Muscle of leg (tissue), 16 donors: Measurements from ENCODE around the gene SPOP. TPM values are rescaled to one million over a fixed set of nuclear protein-coding genes. Genes with fewer than 3 reads are reported as not detected.
"Not testable (repeated sequence)": the region's sequence is repeated elsewhere in the genome, so short reads cannot be mapped to it uniquely, and the experiment has no call there.

Source experiments
- DNase-seq: peaks from one replicate; pipeline ENCODE4 v3.0.0; 2013
- H3K27ac ChIP-seq: one replicate; pipeline ENCODE4 v1.5.1; 2013; ENCODE audit warnings: mild to moderate bottlenecking, low read length, control low read depth
- H3K27me3 ChIP-seq: one replicate; pipeline ENCODE4 v1.6.1; 2013; ENCODE audit warnings: low read length; ENCODE audit not compliant: control insufficient read depth, insufficient read depth
- H3K36me3 ChIP-seq: one replicate; pipeline ENCODE4 v1.6.1; 2013; ENCODE audit warnings: low read length; ENCODE audit not compliant: control insufficient read depth, insufficient read depth
- H3K4me1 ChIP-seq: one replicate; pipeline ENCODE4 v1.6.1; 2013; ENCODE audit warnings: low read length; ENCODE audit not compliant: control insufficient read depth, insufficient read depth
- H3K4me3 ChIP-seq: one replicate; pipeline ENCODE4 v1.5.1; 2013; ENCODE audit warnings: low read length, control low read depth
- H3K9me3 ChIP-seq: replicated peaks from 2 replicates; pipeline ENCODE4 v1.6.1; 2013; ENCODE audit warnings: low read depth, low read length; ENCODE audit not compliant: control insufficient read depth
- WGBS: methylation state at CpG from one replicate; pipeline ENCODE4 v1.1.5; 2013; ENCODE audit warnings: missing lambda C conversion rate; ENCODE audit not compliant: insufficient coverage; 5-methylcytosine and 5-hydroxymethylcytosine counted together
- long read RNA-seq, 11 donors: transcript quantifications; one replicate each; lab custom pipeline, GENCODE V29; 2026
- polyA plus RNA-seq, 8 donors: library from polyadenylated mRNA; unstranded; fragments of 120-200 nt; gene quantifications; one replicate each; pipeline versions ENCODE4 v1.2.1 to v1.2.3, GENCODE V29; 2013; ENCODE audit warnings: inconsistent platforms in 1 of 8, low replicate concordance in 1 of 8; ENCODE audit not compliant: insufficient read length in 8 of 8, insufficient read depth in 1 of 8
- total RNA-seq: library from RNA; stranded (reverse); fragments of 120-200 nt; gene quantifications from one replicate; pipeline ENCODE4 v1.2.4, GENCODE V29; 2013

Gene SPOP
- total RNA-seq (57.3 TPM), polyA plus RNA-seq (10 to 100 TPM; 46.9 to 59.7 (median 52.2) TPM)
- long read RNA-seq, donor 1, transcript SPOP-221 (1 exons, 2,135 nt), result major isoform, 10 of 23 reads
- long read RNA-seq, donor 1, transcript SPOP-206 (10 exons, 1,865 nt), result minor isoform, 5 of 23 reads
- long read RNA-seq, donor 1, partial matches to known transcripts, result 0 of 23 reads
- long read RNA-seq, donor 1, other reads (novel, unspliced or antisense), result 0 of 23 reads
- long read RNA-seq, donor 2, transcript SPOP-221 (1 exons, 2,135 nt), result major isoform, 5 of 6 reads
- long read RNA-seq, donor 2, partial matches to known transcripts, result 0 of 6 reads
- long read RNA-seq, donor 2, other reads (novel, unspliced or antisense), result 0 of 6 reads
- long read RNA-seq, donor 3, transcript SPOP-221 (1 exons, 2,135 nt), result minor isoform, 13 of 79 reads
- long read RNA-seq, donor 3, transcript SPOP-222 (2 exons, 421 nt), result minor isoform, 16 of 79 reads
- long read RNA-seq, donor 3, transcript SPOP-206 (10 exons, 1,865 nt), result major isoform, 17 of 79 reads
- long read RNA-seq, donor 3, partial matches to known transcripts, result 19 of 79 reads
- long read RNA-seq, donor 3, other reads (novel, unspliced or antisense), result 9 of 79 reads
- long read RNA-seq, donor 4, transcript SPOP-221 (1 exons, 2,135 nt), result major isoform, 19 of 26 reads
- long read RNA-seq, donor 4, partial matches to known transcripts, result 0 of 26 reads
- long read RNA-seq, donor 4, other reads (novel, unspliced or antisense), result 0 of 26 reads
- long read RNA-seq, donor 5, transcript SPOP-222 (2 exons, 421 nt), result minor isoform, 13 of 89 reads
- long read RNA-seq, donor 5, transcript SPOP-206 (10 exons, 1,865 nt), result major isoform, 26 of 89 reads
- long read RNA-seq, donor 5, transcript SPOP-221 (1 exons, 2,135 nt), result minor isoform, 21 of 89 reads
- long read RNA-seq, donor 5, partial matches to known transcripts, result 15 of 89 reads
- long read RNA-seq, donor 5, other reads (novel, unspliced or antisense), result 11 of 89 reads
- long read RNA-seq, donor 6, transcript SPOP-221 (1 exons, 2,135 nt), result major isoform, 25 of 56 reads
- long read RNA-seq, donor 6, transcript SPOP-206 (10 exons, 1,865 nt), result minor isoform, 18 of 56 reads
- long read RNA-seq, donor 6, transcript SPOP-222 (2 exons, 421 nt), result minor isoform, 9 of 56 reads
- long read RNA-seq, donor 6, partial matches to known transcripts, result 0 of 56 reads
- long read RNA-seq, donor 6, other reads (novel, unspliced or antisense), result 0 of 56 reads
- long read RNA-seq, donor 7, transcript SPOP-221 (1 exons, 2,135 nt), result major isoform, 27 of 41 reads
- long read RNA-seq, donor 7, transcript SPOP-222 (2 exons, 421 nt), result minor isoform, 10 of 41 reads
- long read RNA-seq, donor 7, partial matches to known transcripts, result 0 of 41 reads
- long read RNA-seq, donor 7, other reads (novel, unspliced or antisense), result 0 of 41 reads
- long read RNA-seq, donor 8, transcript SPOP-206 (10 exons, 1,865 nt), result minor isoform, 12 of 53 reads
- long read RNA-seq, donor 8, transcript SPOP-221 (1 exons, 2,135 nt), result major isoform, 36 of 53 reads
- long read RNA-seq, donor 8, partial matches to known transcripts, result 0 of 53 reads
- long read RNA-seq, donor 8, other reads (novel, unspliced or antisense), result 0 of 53 reads
- long read RNA-seq, donor 9, transcript SPOP-206 (10 exons, 1,865 nt), result minor isoform, 6 of 33 reads
- long read RNA-seq, donor 9, transcript SPOP-221 (1 exons, 2,135 nt), result major isoform, 23 of 33 reads
- long read RNA-seq, donor 9, partial matches to known transcripts, result 0 of 33 reads
- long read RNA-seq, donor 9, other reads (novel, unspliced or antisense), result 0 of 33 reads
- long read RNA-seq, donor 10, transcript SPOP-206 (10 exons, 1,865 nt), result minor isoform, 15 of 66 reads
- long read RNA-seq, donor 10, transcript SPOP-222 (2 exons, 421 nt), result minor isoform, 6 of 66 reads
- long read RNA-seq, donor 10, transcript SPOP-221 (1 exons, 2,135 nt), result major isoform, 36 of 66 reads
- long read RNA-seq, donor 10, partial matches to known transcripts, result 6 of 66 reads
- long read RNA-seq, donor 10, other reads (novel, unspliced or antisense), result 0 of 66 reads
- long read RNA-seq, donor 11, transcript SPOP-221 (1 exons, 2,135 nt), result major isoform, 24 of 47 reads
- long read RNA-seq, donor 11, transcript SPOP-206 (10 exons, 1,865 nt), result minor isoform, 10 of 47 reads
- long read RNA-seq, donor 11, transcript SPOP-222 (2 exons, 421 nt), result minor isoform, 5 of 47 reads
- long read RNA-seq, donor 11, partial matches to known transcripts, result 6 of 47 reads
- long read RNA-seq, donor 11, other reads (novel, unspliced or antisense), result 0 of 47 reads

GRCh38 chr17:49677933-49678847 is at the start of gene SPOP:
SPOP (minus strand) TSS chr17:49678097; CDS start chr17:49622810, 55,287 bp downstream.
- 5% methylated on average over 34 of the region's 53 CpGs for WGBS
- H3K9me3 ChIP-seq, result no peaks in the 10 kb centered on the region
- peaks cover 11% of the 10 kb centered on the region for H3K4me1 ChIP-seq
- peak within 1 kb of the TSS; percentile 94 for H3K4me3 ChIP-seq
- DNase-seq, result peak; percentile 99
- H3K27me3 ChIP-seq, result peaks cover 4% of the 10 kb centered on the region
- peak within 1 kb of the TSS; percentile 99 for H3K27ac ChIP-seq
- peaks cover 2% of the 10 kb centered on the region for H3K36me3 ChIP-seq

GRCh38 chr17:49727380-49727779 is 49.5 kb upstream of the SPOP start:
- peak; percentile 92 for DNase-seq
- Histone ChIP-seq H3K4me3 (no peak overlapping the region), H3K4me1 (peaks cover 88% of the 10 kb centered on the region), H3K27ac (peak overlapping the region; percentile 95), H3K27me3 (no peaks in the 10 kb centered on the region), H3K9me3 (peaks cover 3% of the 10 kb centered on the region), H3K36me3 (peaks cover 22% of the 10 kb centered on the region)
- 85% methylated on average over 3 of the region's 4 CpGs for WGBS

- Histone ChIP-seq H3K27me3 (no peaks in the 10 kb centered on the region), H3K27ac (peak overlapping the region; percentile 20), H3K9me3 (peaks cover 3% of the 10 kb centered on the region), H3K36me3 (peaks cover 28% of the 10 kb centered on the region), H3K4me1 (peaks cover 88% of the 10 kb centered on the region), H3K4me3 (no peak overlapping the region)
- DNase-seq, result no peak
- WGBS, result 95% methylated on average over 6 of the region's 7 CpGs
Measured at GRCh38 chr17:49725452-49726130, 47.7 kb upstream of the SPOP start.

- Histone ChIP-seq H3K27ac (peak overlapping the region; percentile 96), H3K4me1 (peaks cover 87% of the 10 kb centered on the region), H3K36me3 (peaks cover 36% of the 10 kb centered on the region)
- DNase-seq, H3K4me3 ChIP-seq, H3K9me3 ChIP-seq, H3K27me3 ChIP-seq: not testable (repeated sequence)
- 100% methylated on average over 2 of the region's 6 CpGs for WGBS
Measured at GRCh38 chr17:49724552-49724951, 46.7 kb upstream of the SPOP start.

- Histone ChIP-seq H3K4me3 (peak overlapping the region; percentile 1), H3K4me1 (peaks cover 76% of the 10 kb centered on the region)
Measured at GRCh38 chr17:49723423-49723822, 45.5 kb upstream of the SPOP start.

GRCh38 chr17:49722066-49722465 is 44.2 kb upstream of the SPOP start:
- Histone ChIP-seq H3K4me3 (no peak overlapping the region), H3K27me3 (no peaks in the 10 kb centered on the region), H3K36me3 (peaks cover 54% of the 10 kb centered on the region), H3K27ac (peak overlapping the region; percentile 96), H3K9me3 (peaks cover 3% of the 10 kb centered on the region), H3K4me1 (peaks cover 76% of the 10 kb centered on the region)
- DNase-seq, result no peak
- WGBS, result 90% methylated on average over 3 of the region's 3 CpGs

More at GRCh38 chr17:49723423-49723822, 45.5 kb upstream of the SPOP start:
- peaks cover 3% of the 10 kb centered on the region for H3K9me3 ChIP-seq
- DNase-seq, result peak; percentile 97
- H3K27me3 ChIP-seq, result no peaks in the 10 kb centered on the region
- H3K36me3 ChIP-seq, result peaks cover 42% of the 10 kb centered on the region
- WGBS, result no CpG with 5 or more reads among the region's 8 CpGs
- peak overlapping the region; percentile 96 for H3K27ac ChIP-seq

- peaks cover 82% of the 10 kb centered on the region for H3K36me3 ChIP-seq
Measured at GRCh38 chr17:49717371-49717861, 39.5 kb upstream of the SPOP start.

More at GRCh38 chr17:49717371-49717861, 39.5 kb upstream of the SPOP start:
- 90% methylated on average over 6 of the region's 10 CpGs for WGBS
- H3K4me1 ChIP-seq, result peaks cover 40% of the 10 kb centered on the region
- H3K27ac ChIP-seq, result peak overlapping the region; percentile 73
- H3K4me3 ChIP-seq, result no peak overlapping the region
- no peaks in the 10 kb centered on the region for H3K27me3 ChIP-seq
- no peaks in the 10 kb centered on the region for H3K9me3 ChIP-seq
- peak; percentile 52 for DNase-seq
